GM18519 (cell line): ENCODE data around the gene MRPL55.

ENCODE experiments used
- ATAC-seq: cut with Tn5 transposase; IDR thresholded peaks from one replicate; pipeline ENCODE4 v1.9.1; 2021; ENCODE audit warnings: mild to moderate bottlenecking, moderate library complexity; ENCODE audit not compliant: unreplicated experiment, low FRiP score

The MRPL55 gene

DNA sequence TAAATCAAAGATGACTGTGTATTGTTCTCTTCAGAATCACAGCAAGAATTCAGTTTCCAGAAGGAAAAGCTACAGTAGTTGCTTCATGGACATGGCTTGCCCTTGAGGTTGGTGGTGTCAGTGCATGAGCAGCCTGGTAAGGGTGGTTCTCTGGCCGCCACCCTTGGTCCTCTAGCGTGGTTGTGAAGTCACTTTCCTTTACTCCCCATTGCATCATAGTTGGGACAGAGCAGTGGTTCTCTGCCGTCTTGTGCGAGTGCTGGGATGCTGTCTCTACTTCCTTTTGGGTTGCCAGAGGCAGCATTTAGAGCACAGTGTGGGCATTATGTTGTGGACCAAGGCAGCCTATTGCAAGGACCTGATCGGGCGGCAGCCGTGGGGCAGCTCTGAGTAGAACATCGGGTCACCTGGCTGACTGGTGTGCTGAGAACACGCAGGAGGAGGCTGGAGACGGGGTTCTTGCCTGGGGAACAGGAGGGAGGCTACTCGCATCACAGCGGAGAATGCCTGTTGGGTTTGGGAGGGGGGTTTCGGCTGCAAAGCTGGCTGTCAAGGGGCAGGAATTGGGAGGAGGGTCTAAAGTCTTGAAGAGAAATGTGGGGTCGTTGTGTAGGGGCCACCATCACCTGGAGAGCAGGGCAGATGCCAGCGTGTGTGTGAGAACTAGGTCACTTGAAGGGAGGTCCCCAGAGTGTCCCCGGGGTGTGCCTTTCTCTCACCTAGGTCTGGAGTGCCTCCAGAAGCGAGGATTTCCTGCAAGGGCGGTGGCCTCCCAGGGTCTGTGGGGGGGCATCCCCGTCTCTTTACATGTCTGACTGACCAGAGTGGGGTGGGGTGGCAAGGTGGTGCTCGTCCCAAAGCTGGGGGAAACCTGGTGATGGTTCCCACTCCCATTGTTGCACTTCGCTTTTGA lies 20.3 kb downstream of the MRPL55 start:
- no peak for ATAC-seq

GRCh38 chr1:228087771-228088251 lies 21.3 kb downstream of the MRPL55 start:
- ATAC-seq, result no peak

DNA sequence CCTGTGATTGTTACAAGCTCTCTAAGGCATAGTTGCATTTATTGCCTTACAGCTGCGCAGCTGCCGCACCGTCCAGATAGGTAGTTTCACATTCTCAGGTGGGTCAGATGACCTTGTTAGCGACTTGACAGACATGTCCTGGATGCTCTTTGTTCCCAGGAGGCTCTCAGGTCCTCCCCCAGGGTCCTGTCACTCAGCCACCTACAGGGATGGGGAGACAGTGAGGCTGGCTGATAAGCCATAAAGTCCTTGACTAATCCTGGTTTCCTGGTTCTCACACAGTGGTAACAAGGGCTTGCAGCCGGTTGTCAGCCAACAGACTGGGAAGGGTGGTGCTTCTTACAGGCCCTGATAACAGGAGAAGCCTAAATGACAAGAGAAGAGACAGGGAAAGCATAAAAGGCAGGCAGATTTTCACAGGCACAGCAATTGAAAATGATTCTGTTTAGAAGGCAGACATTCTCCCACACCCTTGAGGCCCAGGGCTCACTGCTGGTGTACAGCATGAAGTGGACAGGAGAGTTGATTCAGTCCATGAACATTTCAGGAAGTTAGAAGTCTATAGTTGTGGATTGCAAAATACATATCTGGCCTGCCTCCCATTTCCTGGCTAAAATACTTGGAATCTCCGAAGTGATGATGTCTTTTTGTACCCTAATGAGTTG lies 23.7 kb downstream of the MRPL55 start:
- ATAC-seq, result no peak

- no peak for ATAC-seq
Measured at GRCh38 chr1:228084797-228085196, 24.3 kb downstream of the MRPL55 start.

DNA sequence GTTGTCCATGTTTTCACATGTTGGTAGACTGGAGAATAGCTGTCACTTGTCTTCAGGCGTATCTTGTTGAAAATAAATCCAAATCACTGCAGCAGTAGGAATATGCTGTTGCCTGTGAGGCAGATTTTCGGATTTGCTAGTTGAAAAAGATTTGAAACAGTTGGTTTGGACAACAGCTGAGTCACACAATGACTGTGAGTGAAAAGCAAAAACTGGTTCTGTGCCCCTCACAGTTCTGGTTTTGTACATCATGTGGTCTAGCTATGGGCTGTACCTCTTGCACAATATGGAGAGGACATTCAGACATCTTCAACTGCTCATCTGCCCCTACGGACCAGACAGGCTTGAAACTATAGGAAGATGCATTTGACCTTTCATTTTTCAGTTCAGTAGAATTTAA lies 24.8 kb downstream of the MRPL55 start:
- no peak for ATAC-seq

GRCh38 chr1:228083871-228084278 lies 25.2 kb downstream of the MRPL55 start:
- ATAC-seq, result no peak

GRCh38 chr1:228082918-228083870 lies 25.9 kb downstream of the MRPL55 start:
- peak; percentile 5 for ATAC-seq

- peak; percentile 64 for ATAC-seq
Measured at GRCh38 chr1:228082214-228082917, 26.7 kb downstream of the MRPL55 start, which contains the start of gene ARF1. Gene ARF1 (plus strand): TSS chr1:228082708. CDS start chr1:228097115, 14,407 bp downstream.

GRCh38 chr1:228081578-228082213 lies 27.4 kb downstream of the MRPL55 start:
- ATAC-seq, result peak; percentile 15

- ATAC-seq, result no peak
Measured at GRCh38 chr1:228081144-228081543, 28.0 kb downstream of the MRPL55 start.

DNA sequence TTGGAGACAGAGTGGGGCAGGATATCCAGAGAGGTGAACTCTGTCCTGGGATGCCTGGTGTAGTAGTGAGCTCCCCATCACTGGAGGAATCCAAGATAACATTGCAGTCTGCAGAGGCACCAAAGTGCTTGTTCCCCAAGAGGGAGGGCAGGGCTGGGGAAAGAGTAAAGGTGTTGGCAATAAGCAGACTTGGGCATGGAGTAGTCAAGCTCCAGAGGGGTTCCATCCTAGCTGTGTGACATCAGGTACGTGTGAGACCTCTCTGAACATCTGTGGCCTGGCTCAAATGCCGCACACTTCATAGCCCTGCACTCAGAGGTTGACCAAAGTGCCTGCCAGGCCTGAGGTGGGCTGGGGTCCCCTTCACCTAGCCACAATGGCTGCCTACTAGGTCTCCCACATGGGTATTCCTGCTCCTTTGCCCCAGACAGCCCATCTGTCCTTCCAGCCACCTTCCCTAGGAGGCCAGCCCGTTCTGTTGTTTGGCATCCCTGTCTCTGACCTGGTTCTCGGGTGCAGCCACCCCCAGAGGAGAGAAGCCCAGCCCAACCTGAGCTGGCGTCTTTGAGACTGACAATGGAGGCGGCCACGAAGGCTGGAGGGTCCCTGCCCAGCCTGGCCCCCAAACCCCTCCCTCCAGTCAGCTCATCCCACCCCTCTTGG lies 29.4 kb downstream of the MRPL55 start:
- ATAC-seq, result no peak

DNA sequence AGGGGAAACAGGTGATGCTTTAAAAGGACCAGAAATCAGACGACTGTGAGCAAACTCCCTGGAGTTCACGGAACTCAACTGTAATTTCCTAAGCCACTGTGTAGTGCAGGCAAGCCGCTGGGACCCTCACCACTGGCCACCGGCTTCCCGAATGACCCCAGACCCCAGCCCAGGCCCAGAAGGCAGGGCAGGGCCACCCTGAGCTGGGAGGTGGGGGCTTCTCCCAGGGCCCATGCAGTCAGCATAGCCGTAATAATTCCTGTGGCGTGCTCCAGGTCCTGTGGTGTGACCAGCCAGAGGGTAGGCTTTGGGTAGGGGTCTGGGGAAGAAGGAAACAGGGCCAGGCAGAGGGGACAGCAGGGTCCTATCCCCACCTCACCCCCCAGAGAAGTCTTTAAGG lies 30.1 kb downstream of the MRPL55 start:
- ATAC-seq, result no peak

DNA sequence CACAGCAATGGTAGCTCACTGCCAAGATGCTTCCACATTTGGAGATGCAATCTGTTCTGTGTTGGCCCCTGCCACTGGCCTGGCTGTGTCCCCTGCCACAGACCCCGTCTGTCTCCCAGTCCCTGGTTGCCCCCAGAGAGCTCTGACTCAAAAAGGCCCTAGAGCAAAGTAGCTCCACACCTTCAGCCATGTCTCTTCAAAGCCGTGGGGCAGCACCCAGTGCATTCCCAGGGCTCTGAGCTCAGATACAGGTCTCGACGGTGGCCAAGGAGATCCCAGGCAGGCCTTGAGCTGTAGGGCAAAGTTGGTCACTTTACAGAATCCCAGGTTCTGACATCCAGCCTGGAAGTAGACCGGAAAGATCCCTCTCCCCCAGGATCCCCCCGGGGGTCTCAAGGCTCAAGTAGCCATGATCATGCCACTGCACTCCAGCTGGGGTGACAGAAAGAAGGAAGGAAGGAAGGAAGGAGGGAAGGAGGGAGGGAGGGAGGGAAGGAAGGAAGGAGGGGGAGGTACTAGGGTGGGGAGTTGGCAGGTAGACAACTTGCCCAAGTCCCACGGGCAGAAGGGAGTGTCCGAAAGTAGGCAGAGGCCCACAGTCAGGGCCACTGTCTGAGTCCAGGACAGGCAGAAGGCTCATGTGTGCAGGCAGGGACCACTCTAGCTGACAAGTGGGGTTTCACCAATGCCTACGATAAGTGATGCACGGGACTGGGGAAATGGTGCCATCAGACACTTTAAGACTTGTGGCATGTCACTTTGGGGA lies 31.4 kb downstream of the MRPL55 start:
- ATAC-seq, result no peak

DNA sequence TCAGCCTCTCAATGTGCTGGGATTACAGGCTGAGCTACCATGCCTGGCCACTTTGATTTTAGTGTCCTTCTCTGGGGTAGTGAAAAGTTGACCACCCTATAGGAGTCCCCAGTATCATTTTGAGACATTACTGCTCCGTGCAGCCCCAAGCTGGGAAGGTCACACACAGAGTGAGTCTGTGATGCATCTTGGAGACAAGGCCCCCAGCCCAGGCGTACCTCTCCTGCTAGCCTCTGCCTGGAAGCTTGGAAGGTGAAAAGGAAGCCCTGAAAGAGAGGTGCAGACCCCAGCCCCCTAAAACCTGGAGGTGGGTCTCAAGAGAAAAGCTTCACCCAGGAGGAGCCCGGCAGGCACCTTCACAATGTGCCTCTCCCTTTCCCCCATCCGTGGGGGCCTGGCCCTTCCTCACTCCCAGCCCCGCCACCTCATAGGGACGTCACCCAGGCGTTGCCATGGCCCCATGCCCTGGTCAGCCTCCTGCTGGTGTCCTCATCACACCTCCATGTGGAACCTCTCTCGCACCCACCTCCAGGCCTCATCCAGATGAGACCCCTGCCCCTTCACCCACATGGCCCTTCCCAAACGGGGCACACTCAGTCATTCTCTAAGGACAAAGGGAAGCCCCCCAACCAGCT lies 32.2 kb downstream of the MRPL55 start:
- no peak for ATAC-seq

- no peak for ATAC-seq
Measured at GRCh38 chr1:228075801-228076271, 33.3 kb downstream of the MRPL55 start.

DNA sequence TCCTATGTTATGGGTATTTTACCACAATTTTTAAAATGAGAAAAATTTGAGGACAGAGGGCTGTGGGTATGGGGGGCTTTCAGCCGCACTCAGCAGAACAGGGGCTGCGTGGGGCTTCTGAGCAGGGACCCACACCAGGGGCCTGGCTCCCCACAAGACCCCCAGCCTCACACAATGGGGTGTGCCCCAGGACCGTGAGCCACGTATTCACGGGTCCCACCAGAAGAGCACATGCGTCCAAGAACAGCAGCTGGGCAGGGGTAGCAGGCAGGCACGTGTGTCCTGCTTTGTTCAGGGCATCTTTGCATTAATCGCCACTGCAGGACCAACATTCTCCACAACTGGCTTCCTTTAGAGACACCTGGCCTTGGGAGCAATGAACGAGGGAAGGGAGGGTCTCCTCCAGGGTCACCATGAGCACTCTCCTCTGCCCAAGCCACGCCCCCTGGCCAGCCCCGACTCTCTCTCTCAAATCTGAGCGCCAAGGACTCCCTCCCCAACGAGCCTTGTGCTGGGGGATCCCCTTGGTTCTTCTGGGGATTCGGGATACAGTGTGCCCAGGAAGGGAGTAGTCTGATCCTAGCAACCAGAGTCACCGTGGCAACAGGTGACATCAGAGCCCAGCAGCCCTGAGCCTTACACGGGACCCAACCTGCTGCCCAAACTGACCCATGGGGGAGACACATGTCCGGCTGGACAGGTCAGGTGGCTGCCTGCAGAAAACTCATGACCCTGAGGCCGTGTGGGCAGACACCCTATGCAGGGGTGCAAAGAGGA lies 34.0 kb downstream of the MRPL55 start:
- ATAC-seq, result no peak
